Glutamatergic neuron (in vitro differentiated cells): ENCODE data around the gene SDHA. TPM values are rescaled to one million over a fixed set of nuclear protein-coding genes. Genes with fewer than 3 reads are reported as not detected.
"Not testable (repeated sequence)": the region's sequence is repeated elsewhere in the genome, so short reads cannot be mapped to it uniquely, and the experiment has no call there.

ENCODE experiments used
- DNase-seq: peaks from one replicate; pipeline ENCODE4 v3.0.0; 2022
- H3K27ac Mint-ChIP-seq: one replicate; pipeline ENCODE4 v1.8.0; 2020; ENCODE audit warnings: mild to moderate bottlenecking, mixed read lengths, inconsistent platforms; ENCODE audit not compliant: unreplicated experiment
- H3K27me3 Mint-ChIP-seq: one replicate; pipeline ENCODE4 v1.8.0; 2020; ENCODE audit warnings: mild to moderate bottlenecking, moderate library complexity, mixed read lengths, inconsistent platforms; ENCODE audit not compliant: unreplicated experiment
- H3K36me3 Mint-ChIP-seq: one replicate; pipeline ENCODE4 v1.8.0; 2020; ENCODE audit warnings: mild to moderate bottlenecking, mixed read lengths, inconsistent platforms; ENCODE audit not compliant: unreplicated experiment
- H3K4me1 Mint-ChIP-seq: one replicate; pipeline ENCODE4 v1.8.0; 2020; ENCODE audit warnings: mild to moderate bottlenecking, low read depth, mixed read lengths, inconsistent platforms; ENCODE audit not compliant: unreplicated experiment
- H3K4me3 Mint-ChIP-seq: one replicate; pipeline ENCODE4 v1.8.0; 2020; ENCODE audit warnings: mild to moderate bottlenecking, mixed read lengths, inconsistent platforms; ENCODE audit not compliant: unreplicated experiment
- H3K9me3 Mint-ChIP-seq: one replicate; pipeline ENCODE4 v1.8.0; 2020; ENCODE audit warnings: mild to moderate bottlenecking, moderate library complexity, mixed read lengths, inconsistent platforms; ENCODE audit not compliant: unreplicated experiment
- total RNA-seq: library from RNA; stranded (reverse); fragmentation: NEBNext Ultra II Directional; extraction: Animal tissue kit (Norgen Biotek cat#: 25700); gene quantifications from one replicate; pipeline ENCODE4 v1.2.1, GENCODE V29; 2021; ENCODE audit not compliant: unreplicated experiment
- TF ChIP-seq, protein P1 (sequence below): fragments of 200-600 bp; sonication (generic); IDR thresholded peaks from one replicate; pipeline ENCODE4 v1.5.0; 2021; ENCODE audit not compliant: partially characterized antibody, unreplicated experiment

SDHA gene
- total RNA-seq, 1 donor from 2014 or later: 81.3 TPM

DNA sequence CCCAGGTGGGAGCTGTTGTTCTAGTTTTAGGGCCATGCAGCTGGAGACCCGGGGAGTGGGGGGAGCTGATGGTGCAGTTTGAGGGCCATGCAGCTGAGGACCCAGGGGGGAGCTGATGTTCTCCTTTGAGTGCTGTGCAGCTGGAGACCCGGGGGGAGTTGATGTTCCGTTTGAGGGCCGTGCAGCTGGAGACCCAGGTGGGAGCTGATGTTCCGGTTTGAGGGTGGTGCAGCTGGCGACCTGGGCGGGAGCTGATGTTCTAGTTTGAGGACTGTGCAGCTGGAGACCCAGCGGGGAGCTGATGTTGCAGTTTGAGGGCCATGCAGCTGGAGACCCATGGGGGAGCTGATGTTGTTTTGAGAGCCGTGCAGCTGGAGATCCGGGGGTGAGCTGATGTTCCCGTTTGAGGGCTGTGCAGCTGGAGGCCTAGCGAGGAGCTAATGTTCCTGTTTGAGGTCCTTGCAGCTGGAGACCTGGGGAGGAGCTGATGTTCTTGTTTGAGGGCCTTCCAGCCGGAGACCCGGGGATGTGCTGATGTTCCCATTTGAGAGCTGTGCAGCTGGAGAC is 68.0 kb downstream of the SDHA start:
- H3K27ac Mint-ChIP-seq: no peak overlapping the region
- TF ChIP-seq, protein P1, sequence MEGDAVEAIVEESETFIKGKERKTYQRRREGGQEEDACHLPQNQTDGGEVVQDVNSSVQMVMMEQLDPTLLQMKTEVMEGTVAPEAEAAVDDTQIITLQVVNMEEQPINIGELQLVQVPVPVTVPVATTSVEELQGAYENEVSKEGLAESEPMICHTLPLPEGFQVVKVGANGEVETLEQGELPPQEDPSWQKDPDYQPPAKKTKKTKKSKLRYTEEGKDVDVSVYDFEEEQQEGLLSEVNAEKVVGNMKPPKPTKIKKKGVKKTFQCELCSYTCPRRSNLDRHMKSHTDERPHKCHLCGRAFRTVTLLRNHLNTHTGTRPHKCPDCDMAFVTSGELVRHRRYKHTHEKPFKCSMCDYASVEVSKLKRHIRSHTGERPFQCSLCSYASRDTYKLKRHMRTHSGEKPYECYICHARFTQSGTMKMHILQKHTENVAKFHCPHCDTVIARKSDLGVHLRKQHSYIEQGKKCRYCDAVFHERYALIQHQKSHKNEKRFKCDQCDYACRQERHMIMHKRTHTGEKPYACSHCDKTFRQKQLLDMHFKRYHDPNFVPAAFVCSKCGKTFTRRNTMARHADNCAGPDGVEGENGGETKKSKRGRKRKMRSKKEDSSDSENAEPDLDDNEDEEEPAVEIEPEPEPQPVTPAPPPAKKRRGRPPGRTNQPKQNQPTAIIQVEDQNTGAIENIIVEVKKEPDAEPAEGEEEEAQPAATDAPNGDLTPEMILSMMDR: no peak
- DNase-seq: no peak
- H3K4me1 Mint-ChIP-seq: no peaks in the 10 kb centered on the region
- H3K9me3 Mint-ChIP-seq: peaks cover 15% of the 10 kb centered on the region
- peaks cover 54% of the 10 kb centered on the region for H3K36me3 Mint-ChIP-seq
- peaks cover 3% of the 10 kb centered on the region for H3K27me3 Mint-ChIP-seq
- H3K4me3 Mint-ChIP-seq: no peak overlapping the region

DNA sequence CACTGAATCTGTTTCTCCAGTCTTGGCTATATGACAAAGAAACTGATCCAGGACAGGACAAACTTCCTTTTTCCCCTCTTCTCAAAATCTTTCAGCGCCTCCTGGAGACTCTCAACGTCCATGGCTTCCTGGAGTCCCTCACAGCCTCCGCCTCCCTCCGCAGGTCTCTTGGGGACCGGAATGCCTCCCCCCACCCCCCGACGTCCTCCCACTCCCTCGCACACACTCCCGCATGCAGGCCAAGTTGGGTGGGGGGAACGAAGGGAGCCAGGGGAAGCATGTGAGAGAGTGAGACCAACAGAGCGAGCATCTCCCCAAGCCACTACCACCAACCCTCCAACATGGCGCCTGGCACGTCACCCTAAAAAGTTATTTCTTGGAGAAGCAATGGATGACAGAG is 72.1 kb downstream of the SDHA start:
- DNase-seq, H3K4me3 Mint-ChIP-seq, H3K27ac Mint-ChIP-seq, H3K27me3 Mint-ChIP-seq, H3K4me1 Mint-ChIP-seq, H3K9me3 Mint-ChIP-seq: not testable (repeated sequence)
- peaks cover 46% of the 10 kb centered on the region for H3K36me3 Mint-ChIP-seq

GRCh38 chr5:291345-291744 is 73.2 kb downstream of the SDHA start:
- H3K9me3 Mint-ChIP-seq, H3K27me3 Mint-ChIP-seq, H3K4me1 Mint-ChIP-seq, H3K27ac Mint-ChIP-seq, H3K4me3 Mint-ChIP-seq, DNase-seq: not testable (repeated sequence)
- H3K36me3 Mint-ChIP-seq: peaks cover 40% of the 10 kb centered on the region

GRCh38 chr5:294788-295187 is 76.7 kb downstream of the SDHA start:
- H3K36me3 Mint-ChIP-seq: peaks cover 27% of the 10 kb centered on the region
- H3K27ac Mint-ChIP-seq, DNase-seq, H3K4me3 Mint-ChIP-seq, H3K27me3 Mint-ChIP-seq, H3K4me1 Mint-ChIP-seq: not testable (repeated sequence)
- H3K9me3 Mint-ChIP-seq: peaks cover 14% of the 10 kb centered on the region

DNA sequence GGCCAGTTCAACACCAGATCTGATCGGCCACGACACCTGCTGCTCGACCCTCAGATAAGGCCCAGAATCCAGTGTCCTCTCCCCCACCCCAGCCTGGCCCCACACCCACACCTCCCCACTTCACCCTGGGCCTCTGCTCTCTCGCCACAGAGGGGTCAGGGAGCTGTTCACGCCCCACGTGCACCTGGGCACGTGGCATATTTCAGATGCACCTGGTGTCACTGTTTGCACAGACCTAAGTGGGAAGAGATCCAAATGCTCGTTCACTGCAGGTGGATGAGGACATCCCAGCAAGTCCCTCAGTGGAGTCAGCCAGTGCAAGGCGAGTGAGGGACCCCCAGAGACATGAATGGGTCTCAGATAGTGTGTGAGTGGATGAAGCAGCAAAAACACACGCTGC is 78.1 kb downstream of the SDHA start:
- not testable (repeated sequence) for H3K4me1 Mint-ChIP-seq, H3K4me3 Mint-ChIP-seq, DNase-seq, H3K27ac Mint-ChIP-seq, H3K27me3 Mint-ChIP-seq
- H3K36me3 Mint-ChIP-seq: peaks cover 25% of the 10 kb centered on the region
- peaks cover 15% of the 10 kb centered on the region for H3K9me3 Mint-ChIP-seq

DNA sequence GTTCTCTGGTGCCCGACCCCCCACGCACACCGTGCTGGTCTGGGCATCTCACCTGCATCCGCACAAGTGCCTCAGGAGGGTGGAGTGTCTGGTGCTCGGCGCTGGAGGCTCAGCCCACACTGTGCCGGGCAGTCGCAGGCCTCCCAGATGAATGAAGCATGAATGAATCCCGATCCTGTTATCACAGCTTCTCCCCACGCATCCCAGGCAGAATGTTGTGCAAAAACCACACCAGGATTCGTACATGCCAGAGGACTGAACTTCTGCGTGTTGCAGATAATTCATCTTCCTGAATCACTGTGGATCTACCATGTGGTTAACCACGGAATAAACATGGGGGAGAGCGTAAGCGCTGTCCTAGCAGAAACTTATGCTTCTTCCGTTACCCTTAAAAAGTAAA is 78.8 kb downstream of the SDHA start:
- not testable (repeated sequence) for H3K27ac Mint-ChIP-seq, H3K4me1 Mint-ChIP-seq, DNase-seq, H3K27me3 Mint-ChIP-seq, H3K4me3 Mint-ChIP-seq
- H3K9me3 Mint-ChIP-seq: peaks cover 18% of the 10 kb centered on the region
- H3K36me3 Mint-ChIP-seq: peaks cover 18% of the 10 kb centered on the region

- not testable (repeated sequence) for H3K27ac Mint-ChIP-seq, DNase-seq, H3K4me1 Mint-ChIP-seq, H3K27me3 Mint-ChIP-seq, H3K4me3 Mint-ChIP-seq
- H3K9me3 Mint-ChIP-seq: peaks cover 15% of the 10 kb centered on the region
- H3K36me3 Mint-ChIP-seq: peaks cover 13% of the 10 kb centered on the region
Observed at GRCh38 chr5:297448-297847, 79.3 kb downstream of the SDHA start.

- H3K9me3 Mint-ChIP-seq: peaks cover 10% of the 10 kb centered on the region
- not testable (repeated sequence) for H3K4me1 Mint-ChIP-seq, DNase-seq, H3K4me3 Mint-ChIP-seq, H3K27me3 Mint-ChIP-seq, H3K36me3 Mint-ChIP-seq, H3K27ac Mint-ChIP-seq
Observed at GRCh38 chr5:297991-298736, 80.0 kb downstream of the SDHA start.
